GM20431 (cell line): ENCODE results near the gene SH2D3C.
"Not testable (repeated sequence)": the region's sequence is repeated elsewhere in the genome, so short reads cannot be mapped to it uniquely, and the experiment has no call there.

ENCODE experiments used
- in situ Hi-C: fragments of 300-500 bp; cut with MseI, MboI; formaldehyde crosslinking; loops from one replicate; pipeline ENCODE4 v1.15.0; 2020; ENCODE audit warnings: low sequenced_read_pairs; ENCODE audit not compliant: unreplicated experiment

The SH2D3C gene

DNA sequence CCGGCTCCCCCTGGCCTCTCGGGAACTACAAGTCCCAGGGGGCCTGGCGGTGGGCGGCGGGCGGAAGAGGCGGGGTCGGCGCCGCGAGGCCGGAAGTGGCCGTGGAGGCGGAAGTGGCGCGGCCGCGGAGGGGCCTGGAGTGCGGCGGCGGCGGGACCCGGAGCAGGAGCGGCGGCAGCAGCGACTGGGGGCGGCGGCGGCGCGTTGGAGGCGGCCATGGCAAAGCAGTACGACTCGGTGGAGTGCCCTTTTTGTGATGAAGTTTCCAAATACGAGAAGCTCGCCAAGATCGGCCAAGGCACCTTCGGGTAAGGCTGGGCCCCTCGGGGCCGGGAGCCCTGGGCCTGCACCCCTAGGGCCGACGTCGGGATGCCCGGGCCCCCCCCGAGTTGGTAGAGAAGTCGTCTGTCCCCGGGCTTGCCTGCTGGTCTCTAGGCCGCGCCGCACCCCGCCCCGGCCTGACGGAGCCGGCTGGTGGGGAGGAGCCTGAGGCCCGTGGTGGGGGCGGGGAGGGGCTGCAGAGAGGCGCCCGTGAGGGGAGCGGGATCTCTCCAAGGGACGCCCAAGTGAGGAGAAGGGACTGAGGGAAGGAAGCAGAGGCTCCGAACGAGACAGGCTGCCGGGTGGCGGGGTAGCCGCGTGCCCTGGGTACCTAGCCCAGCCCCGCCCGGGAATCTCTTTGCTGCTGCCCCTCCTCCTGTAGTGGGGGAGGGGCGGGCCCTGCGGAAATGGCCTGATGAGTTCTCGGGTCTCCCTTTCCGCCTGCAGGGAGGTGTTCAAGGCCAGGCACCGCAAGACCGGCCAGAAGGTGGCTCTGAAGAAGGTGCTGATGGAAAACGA lies 7.7 kb upstream of the SH2D3C start, which contains the start of gene CDK9:
CDK9 (plus strand) TSS at position 102 of the 840 bp plus-strand sequence; CDS start at position 217, 115 bp downstream.
- in situ Hi-C loops, result no loop called here

DNA sequence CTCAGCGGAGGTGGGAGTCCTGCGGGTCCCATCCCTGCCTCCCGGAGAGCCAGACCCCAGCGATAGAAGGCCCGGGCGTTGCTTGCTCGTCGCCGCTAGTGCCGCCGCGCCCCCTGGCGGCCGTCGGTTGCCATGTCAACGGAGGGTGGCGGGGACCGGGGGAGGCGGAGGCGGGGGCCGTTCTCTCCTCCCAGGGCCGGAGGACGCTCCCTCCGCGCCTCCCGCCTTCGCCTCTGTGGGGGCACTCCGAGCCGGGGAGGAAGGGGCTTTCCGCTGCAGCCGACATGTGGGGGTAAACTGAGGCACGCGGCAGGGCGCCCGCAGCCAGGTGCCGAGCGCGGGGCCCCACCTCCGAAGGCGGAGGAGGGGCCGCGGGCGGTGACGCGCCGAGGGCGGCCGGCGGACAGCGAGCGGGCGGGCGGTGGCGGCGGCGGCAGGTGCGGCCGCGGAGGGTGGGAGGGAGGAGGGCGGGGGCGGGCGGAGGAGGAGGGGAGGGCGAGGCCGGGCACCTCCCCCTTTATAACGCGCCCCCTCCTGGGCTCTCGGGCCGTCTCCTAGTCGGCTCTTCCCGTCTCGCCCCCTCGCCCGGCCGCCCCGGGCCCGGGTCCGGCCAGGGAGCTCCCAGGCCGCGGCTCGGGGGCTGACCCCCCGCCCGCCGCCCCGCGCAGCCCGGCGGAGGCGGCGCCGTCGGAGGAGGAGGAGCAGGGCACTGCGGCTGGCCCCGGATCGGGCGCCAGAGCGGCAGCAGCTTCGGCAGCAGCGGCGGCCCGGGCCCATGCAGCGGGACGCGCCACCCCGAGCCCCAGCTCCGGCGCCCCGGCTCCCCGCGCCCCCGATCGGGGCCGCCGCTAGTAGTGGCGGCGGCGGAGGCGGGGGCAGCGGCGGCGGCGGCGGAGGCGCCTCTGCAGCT lies 6.8 kb upstream of the SH2D3C start:
- in situ Hi-C loops, result no loop called here

DNA sequence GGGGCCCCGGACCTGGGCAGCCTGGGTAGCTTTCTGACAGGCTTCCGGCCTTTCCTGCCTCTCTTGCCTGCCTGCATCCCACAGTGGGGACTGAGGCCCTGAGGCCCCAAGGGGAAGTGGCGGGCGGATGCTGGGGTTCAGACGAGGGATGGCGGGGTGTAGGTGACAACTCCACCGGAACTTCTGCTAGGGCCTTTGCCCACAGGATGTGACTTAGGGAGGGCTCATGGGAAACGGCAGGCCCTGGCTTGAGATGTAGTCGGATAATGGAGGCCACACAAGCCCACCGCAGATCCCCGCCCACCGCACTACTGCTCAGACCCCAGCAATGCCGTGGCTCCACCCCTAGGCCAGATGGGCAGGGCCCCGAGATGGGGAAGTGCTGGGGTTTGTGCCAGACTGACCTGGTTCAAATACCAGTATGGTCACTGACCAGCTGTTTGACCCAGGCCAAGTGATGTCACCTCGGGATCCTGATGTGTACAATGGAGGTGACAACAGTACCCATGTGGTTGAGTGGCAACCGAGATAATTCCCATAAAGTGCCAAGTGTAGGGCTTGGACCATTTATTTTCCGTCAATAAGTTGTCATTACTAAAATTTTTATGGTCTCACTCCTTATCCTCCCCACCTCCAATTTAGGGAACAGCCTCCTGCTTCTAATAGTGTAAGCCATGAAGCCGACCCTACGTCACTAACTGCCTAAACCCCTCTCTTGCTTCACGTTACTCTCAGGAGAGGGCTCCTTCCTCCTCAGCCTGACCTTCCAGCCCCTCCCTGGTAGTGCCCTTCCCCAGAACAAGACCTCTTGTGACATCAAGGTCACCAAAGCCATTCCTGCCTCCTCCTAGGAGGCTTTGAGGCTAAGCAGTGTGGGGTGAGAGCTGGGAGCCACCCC lies 4.9 kb upstream of the SH2D3C start:
- in situ Hi-C loops, result no loop called here

DNA sequence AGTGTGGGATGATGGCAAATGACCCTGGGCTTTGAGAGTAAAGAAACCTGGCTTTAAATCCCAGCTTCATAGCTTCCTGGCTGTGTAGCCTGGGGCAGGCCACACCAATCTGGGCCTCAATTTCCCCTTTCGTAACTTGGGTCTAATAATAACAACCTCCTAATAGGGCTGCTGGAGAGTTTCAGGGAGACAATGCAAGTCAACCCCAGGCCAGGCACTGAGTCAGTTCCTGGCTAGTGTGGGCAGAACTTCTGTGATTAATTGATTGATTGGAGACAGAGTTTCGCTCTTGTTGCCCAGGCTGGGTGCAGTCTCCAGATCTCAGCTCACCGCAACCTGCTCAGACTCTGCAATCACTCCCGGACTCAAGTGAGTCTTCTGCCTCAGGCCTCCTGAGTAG lies 3.3 kb upstream of the SH2D3C start:
- in situ Hi-C loops, result no loop called here

DNA sequence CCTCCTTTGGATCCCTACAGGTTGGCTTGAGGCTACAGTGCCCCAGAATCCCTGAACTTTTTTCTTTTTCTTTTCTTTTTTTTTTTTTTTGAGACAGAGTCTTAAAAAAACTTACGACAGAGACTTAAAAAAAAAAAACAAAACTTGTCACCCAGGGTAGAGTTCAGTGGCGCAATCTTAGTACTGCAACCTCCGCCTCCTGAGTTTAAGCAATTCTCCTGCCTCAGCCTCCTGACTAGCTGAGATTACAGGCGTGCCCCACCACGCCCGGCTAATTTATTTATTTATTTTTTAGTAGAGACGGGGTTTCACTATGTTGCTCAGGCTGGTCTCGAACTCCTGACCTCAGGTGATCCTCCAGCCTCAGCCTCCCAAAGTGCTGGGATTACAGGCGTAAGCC lies 2.4 kb upstream of the SH2D3C start:
- in situ Hi-C loops, result not testable (repeated sequence)

DNA sequence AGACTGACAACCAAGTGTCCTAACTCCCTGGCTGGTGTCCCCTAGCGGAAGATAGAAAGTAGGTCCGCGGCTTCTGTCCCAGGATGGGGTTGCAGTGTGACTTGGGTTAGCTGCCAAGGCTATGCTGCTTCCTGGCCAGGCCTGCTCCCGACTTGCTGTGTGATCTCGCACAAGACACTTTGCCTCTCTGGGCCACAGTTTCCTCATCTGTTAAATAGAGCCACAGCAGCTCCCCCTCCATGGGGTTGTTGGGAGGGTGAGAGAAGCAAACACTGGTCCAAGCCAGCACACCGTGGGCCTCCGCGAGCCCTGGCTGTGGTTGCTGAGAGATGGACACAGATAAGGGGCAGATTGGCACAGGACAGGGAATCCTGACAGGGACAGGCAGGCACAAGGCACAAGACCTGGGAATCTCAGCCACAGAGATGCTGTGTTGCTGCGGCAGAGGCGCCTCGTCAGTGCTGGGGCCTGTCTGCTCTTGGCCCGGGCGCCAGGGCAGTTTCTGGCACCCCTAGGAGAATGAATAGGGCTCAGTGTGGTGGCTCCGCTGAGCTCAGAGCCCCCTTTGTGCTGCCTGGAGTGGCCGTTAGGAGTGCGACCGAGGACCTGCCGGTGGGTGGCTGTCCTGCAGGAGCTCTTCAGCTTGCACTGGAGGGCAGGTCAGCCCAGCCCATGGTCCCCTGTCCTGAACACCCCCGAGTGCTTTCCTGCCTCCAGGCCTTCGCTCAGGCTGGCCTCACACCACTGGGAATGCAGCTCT lies 1.8 kb upstream of the SH2D3C start:
- in situ Hi-C loops, result no loop called here

DNA sequence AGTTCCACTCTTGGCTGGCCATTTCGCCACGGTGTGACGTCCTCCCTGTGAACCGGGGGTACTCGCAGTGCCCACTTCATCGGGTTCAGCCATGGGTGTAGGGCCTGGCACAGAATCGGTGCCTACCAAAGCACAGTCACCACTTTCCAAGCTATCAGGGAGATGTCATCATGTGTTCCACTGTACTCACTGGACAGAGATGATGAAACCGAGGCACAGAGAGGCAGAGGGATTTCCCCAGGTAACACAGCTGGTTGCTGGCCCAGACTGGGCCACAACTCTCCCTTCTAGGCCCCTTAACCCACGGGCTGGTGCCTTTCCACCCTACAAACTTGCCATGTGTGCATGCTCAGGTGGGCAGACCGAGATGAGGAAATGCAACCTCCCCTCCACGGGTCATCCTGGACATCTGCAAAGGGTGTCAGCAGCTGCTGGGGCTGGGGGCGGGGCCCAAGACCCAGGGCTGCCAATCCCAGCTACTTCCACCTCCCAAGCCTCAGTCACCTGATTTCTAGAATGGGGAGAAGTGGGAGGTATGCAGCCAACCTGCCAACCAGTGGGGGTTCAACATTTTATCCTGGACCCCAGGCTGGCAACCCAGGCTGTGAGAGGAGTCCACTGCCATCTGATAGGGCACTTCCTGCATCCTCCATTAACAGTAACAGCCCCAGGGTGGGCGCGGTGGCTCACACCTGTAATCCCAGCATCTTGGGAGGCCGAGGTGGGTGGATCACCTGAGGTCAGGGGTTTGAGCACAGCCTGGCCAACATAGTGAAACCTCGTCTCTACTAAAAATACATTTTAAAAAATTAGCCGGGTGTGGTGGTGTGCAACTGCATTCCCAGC lies 893 bp upstream of the SH2D3C start:
- in situ Hi-C loops, result no loop called here

DNA sequence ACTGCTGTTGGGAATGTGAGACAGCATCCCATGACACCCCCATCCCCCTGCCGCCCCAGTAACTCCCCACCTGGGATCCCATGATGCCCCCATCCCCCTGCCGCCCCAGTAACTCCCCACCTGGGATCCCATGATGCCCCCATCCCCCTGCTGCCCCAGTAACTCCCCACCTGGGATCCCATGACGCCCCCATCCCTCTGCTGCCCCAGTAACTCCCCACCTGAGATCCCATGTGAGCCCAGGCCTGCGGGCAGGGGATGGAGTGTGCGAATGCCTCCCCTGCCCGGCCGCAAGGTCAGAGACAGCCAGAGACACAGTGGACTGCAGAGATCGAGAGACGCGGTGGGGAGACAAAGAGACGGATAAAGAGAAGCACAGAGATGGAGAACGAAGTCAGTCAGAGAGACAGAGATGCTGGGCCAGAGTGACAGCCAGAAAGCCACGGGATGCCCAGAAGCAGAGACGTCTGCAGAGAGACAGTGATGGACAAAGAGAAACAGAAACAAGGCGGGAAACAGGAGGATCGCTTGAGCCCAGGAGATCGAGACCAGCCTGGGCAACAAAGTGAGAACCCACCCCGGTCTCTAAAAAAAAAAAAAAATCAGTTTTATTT lies 992 bp downstream of the SH2D3C start:
- in situ Hi-C loops, result no loop called here

DNA sequence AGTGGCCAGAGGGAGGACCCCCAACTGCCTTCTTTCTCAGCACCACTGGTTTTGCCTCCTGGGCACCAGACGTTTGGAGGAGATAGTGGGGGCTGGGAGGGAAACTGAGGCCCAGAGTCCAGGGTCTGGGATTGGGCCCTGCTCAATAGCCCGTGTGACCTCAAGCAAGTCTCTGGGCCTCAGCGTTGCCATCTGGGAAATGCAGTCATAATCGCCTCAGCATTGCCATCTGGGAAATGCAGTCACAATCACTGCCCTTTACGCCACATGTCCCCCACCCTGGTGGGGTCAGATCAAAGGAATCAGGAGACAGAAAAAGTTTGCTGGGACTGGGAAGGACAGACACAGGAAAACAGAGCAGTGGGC lies 1.6 kb downstream of the SH2D3C start:
- in situ Hi-C loops, result no loop called here

DNA sequence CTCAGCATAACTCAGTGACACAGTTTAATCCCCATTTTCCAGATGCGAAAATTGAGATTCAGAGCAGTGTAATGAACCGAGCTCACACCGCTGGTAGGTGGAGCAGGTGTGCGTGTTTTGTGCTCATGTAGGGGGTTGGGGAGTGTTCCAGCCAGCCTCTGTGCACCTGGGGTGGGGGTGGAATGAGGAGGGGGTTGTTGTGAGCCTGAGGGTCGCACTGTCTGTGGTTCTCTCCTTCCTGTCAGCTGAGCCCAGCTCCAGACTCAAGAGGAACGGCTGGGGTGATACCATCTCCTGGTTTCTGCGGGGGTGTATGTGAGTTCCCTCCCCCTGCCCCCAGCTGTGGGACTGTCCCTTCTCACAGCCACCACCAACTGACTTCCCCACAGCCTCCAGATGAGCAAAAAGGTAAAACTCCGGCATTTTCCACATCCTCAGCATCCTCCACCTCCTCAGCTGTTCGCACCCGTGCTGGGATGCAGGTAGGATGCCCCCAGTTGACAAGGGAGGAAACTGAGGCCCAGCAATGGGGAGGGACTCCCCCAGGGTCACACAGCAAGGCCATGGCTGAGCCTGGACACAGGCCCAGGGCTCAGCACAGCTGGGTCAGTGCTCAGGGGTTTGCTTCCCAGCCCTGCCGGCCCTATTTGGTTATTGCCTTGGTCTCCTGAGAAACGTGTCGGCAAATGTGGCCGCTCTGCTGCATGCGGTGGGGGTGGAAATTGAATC lies 2.1 kb downstream of the SH2D3C start:
- in situ Hi-C loops, result no loop called here

DNA sequence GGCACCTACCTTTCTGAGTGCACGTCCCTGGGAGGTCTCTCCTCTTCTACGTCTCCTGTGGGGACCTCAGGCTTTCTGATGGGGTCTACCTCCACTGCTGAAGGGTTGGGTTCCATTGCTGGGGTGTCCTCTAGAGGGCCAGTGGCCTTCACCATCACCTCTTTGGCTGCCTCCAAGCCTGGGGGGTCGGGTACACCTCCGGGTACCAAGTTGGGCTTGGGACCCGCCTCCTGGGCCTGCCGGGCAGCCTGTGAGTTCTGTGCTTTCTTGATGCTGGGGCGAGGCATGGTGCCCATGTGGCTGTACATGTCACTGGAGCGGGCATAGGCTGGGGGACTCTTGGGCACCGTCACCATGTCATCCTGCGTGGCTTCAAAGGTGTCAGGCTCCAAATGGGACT lies 4.5 kb downstream of the SH2D3C start:
- in situ Hi-C loops, result no loop called here

DNA sequence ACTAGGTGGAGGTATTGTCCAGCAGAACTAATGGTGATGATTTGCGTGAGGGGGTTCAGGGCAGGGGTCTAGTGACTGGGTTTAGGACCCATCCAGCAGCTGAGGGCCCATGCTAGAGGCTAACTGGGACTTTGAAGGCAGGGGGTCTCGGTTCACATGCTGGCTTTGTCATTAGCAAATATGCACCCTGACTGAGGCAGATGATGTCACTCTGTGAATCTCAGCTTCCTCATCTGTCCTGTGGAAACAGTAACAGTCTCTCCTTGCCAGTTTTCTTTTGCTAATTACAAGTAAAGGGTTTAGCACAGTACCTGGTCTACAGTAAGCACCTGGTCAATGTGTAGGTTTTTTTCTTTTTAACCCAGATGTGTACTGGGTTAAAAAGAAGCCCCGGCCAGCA lies 5.2 kb downstream of the SH2D3C start:
- in situ Hi-C loops, result no loop called here

DNA sequence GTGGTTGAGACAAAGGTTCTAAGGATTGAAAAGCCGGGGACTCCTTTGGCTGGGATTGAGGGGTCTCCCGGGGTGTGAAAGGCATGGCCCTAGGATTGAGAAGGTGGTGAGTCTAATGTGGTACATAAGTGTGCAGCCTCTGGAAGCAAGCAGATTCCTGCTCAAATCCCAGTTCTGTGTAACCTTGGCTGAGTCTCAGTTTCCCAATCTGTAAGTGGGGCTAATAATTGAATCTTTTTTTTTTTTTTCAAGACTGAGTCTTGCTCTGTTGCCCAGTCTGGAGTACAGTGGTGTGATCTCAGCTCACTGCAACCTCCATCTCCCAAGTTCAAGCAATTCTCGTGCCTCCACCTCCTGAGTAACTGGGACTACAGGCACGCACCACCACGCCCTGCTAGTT lies 5.9 kb downstream of the SH2D3C start:
- in situ Hi-C loops, result no loop called here

DNA sequence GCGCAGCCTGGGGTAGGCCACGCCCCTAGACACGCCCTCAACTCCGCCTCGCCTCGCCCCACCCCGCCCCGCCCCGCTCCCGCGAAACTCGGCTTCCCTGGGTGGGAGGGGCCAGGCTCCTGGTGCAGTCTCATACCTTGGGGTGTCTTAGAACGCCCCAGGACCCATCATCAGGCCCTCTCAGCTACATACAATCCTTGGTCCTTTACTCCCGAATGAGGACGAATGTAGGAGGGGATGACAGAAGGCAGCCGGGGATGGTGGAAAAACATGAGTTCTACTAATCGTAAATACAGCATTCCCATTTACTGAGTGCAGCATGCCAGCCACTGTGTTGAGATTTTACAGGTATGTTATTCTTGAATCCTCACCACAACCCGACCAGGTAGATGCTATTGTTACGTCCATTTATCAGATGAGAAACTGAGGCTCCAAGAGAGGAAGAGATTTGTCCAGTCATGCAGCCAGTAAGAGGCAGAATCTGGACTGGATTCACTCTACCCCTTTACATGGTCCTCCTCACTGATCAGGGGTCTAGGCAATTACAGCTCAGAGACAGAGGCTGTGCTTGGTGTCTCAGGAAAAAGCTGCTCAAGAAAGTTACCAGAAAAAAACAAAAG lies 6.8 kb downstream of the SH2D3C start:
- in situ Hi-C loops, result no loop called here

DNA sequence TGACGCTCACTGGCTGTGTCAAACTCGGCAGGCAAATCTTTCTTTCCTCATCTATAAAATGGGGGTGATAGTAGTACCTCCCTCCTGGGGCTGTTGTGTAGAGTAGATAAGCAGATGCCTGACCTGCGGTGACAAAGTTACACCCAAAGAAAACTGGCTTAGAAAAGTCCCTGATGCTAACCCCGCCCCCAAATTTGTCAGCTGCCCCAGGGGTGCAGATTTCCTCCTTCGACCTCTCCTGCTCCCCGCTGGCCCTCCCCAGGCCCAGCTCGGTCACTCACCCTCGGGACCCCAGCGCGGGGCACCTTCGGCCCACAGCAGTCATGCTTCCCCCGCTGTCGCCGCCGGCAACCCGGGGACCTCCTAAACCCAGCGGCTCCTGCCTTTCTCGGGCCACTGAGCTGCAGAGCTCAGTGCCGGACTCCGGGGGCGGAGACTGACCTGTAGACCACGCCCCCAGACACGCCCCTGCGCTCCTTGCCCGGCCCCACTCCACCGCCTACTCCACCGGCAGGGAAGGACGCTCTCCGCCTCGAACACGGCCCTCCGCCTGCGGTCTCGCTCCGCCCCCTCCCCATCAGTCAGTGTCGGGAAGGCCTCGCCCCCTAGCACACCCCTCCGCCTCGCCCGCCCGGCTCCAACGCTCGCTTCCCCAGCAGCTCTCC lies 7.4 kb downstream of the SH2D3C start:
- in situ Hi-C loops, result no loop called here

DNA sequence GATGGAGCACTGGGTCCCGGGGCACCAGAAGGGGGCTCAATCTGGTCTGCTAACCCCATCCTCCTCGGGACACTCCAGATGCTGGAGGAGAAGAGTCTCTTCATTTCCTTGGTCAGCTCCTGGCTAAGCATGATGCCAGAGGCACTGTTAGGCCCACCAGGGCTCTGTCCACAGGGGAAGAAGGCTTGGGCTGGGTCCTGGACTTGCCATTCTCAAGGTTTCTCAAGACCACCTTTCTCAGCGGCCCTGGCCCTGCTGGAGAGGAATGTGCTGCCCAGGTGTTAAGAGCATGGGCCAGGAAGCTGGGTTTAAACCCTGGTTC lies 7.9 kb downstream of the SH2D3C start:
- in situ Hi-C loops, result no loop called here
